ENCODE data around the gene MFSD12.
"Not testable (repeated sequence)": the region's sequence is repeated elsewhere in the genome, so short reads cannot be mapped to it uniquely, and the experiment has no call there.

Gene MFSD12

DNA sequence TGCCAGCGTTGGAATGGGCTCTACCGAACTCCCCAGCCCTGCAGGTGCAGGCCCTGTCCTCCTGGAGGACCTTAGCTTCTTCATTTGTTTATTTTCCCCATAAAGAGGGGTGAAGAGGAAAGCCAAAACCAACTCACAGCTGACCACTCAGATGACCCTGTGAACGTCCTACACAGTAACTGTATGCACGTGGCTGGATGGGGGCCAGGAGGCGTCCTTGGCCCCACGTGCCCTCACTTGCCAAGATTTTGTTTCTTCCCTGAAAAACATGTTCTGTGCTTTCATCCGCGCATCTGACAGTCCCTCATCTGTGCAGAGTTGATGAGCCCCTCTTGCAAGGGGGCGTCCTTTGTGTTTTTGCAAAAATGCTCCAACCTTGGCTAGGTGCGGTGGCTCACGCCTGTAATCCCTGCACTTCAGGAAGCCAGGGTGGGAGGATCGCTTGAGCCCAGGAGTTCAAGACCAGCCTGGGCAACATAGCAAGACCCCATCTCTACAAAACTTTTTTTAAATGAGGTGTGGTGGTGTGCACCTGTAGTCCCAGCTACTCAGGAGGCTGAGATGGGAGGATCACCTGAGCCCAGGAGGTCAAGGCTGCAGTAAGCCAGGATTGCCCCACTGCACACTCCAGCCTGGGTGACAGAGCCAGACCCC lies 23.7 kb downstream of the MFSD12 start:
- Histone ChIP-seq H3K9me3 (no peaks in the 10 kb centered on the region), H3K4me3 (ENCODE audit: low read depth, low read length) (no peak overlapping the region), H3K27me3 (no peaks in the 10 kb centered on the region), H3K36me3 (peaks cover 40% of the 10 kb centered on the region), H3K4me1 (no peaks in the 10 kb centered on the region)
- DNase-seq, result no peak
- TF ChIP-seq, protein P1, sequence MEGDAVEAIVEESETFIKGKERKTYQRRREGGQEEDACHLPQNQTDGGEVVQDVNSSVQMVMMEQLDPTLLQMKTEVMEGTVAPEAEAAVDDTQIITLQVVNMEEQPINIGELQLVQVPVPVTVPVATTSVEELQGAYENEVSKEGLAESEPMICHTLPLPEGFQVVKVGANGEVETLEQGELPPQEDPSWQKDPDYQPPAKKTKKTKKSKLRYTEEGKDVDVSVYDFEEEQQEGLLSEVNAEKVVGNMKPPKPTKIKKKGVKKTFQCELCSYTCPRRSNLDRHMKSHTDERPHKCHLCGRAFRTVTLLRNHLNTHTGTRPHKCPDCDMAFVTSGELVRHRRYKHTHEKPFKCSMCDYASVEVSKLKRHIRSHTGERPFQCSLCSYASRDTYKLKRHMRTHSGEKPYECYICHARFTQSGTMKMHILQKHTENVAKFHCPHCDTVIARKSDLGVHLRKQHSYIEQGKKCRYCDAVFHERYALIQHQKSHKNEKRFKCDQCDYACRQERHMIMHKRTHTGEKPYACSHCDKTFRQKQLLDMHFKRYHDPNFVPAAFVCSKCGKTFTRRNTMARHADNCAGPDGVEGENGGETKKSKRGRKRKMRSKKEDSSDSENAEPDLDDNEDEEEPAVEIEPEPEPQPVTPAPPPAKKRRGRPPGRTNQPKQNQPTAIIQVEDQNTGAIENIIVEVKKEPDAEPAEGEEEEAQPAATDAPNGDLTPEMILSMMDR (IDR thresholded peaks at IDR 0.05; ENCODE audit: low read depth, low read length), result no peak

DNA sequence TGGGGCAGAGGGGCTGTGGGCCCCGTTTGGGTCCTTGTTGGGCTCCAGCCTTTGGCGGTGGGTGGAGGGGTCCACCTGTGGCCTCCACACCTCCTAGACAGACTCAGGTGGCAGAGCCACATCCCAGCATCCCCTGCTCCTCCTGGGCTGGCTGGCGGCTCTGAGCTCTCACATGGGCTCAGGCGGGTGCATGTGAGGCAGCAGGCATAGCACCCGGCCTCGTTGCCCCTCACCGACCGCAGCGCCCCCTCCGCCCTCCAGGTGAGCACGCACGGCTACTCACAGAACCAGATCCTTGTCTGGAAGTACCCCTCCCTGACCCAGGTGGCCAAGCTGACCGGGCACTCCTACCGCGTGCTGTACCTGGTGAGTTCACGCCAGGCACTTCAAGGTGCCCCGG lies 24.4 kb downstream of the MFSD12 start:
- TF ChIP-seq, protein P1 (IDR thresholded peaks at IDR 0.05; ENCODE audit: low read depth, low read length), result no peak
- peaks cover 43% of the 10 kb centered on the region for H3K36me3 ChIP-seq
- no peaks in the 10 kb centered on the region for H3K27me3 ChIP-seq
- no peaks in the 10 kb centered on the region for H3K4me1 ChIP-seq
- DNase-seq, result no peak
- H3K9me3 ChIP-seq, result no peaks in the 10 kb centered on the region
- H3K4me3 ChIP-seq (ENCODE audit: low read depth, low read length), result no peak overlapping the region

DNA sequence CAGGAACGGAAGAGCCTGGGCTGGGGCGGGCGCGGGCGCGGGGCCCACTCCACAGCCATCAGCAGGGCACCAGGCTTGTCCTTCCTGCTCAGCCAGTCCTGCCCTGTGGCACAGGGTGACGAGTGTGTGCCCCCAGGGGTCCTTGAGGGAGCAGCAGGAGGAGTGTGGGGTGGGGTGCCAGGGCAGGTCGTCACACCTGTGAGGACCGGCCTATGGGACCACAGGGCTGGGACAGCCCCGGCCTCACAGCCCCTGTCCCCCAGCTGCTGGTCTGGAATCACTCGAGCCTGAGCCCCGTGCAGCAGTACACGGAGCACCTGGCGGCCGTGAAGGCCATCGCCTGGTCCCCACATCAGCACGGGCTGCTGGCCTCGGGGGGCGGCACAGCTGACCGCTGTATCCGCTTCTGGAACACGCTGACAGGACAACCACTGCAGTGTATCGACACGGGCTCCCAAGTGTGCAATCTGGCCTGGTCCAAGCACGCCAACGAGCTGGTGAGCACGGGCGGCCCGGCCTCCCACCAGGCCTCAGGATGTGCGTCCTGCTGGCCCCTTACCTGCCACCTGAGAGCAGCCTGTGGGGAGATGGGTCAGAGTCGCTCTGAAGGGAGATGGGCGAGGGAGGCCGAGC lies 25.1 kb downstream of the MFSD12 start:
- TF ChIP-seq, protein P1 (IDR thresholded peaks at IDR 0.05; ENCODE audit: low read depth, low read length), result no peak
- Histone ChIP-seq H3K27me3 (no peaks in the 10 kb centered on the region), H3K36me3 (peaks cover 47% of the 10 kb centered on the region), H3K4me3 (ENCODE audit: low read depth, low read length) (no peak overlapping the region), H3K4me1 (no peaks in the 10 kb centered on the region), H3K9me3 (no peaks in the 10 kb centered on the region)
- no peak for DNase-seq

DNA sequence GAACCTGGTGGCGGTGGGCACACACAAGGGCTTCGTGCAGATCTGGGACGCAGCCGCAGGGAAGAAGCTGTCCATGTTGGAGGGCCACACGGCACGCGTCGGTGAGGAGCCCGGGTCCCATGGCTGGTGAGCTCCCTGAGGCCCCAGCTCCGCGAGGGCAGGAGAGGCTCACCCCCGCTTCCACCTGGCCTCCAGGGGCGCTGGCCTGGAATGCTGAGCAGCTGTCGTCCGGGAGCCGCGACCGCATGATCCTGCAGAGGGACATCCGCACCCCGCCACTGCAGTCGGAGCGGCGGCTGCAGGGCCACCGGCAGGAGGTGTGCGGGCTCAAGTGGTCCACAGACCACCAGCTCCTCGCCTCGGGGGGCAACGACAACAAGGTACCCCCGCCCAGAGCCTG lies 25.7 kb downstream of the MFSD12 start:
- TF ChIP-seq, protein P1 (IDR thresholded peaks at IDR 0.05; ENCODE audit: low read depth, low read length), result no peak
- H3K27me3 ChIP-seq, result no peaks in the 10 kb centered on the region
- no peaks in the 10 kb centered on the region for H3K9me3 ChIP-seq
- no peak overlapping the region for H3K4me3 ChIP-seq (ENCODE audit: low read depth, low read length)
- H3K4me1 ChIP-seq, result no peaks in the 10 kb centered on the region
- peaks cover 50% of the 10 kb centered on the region for H3K36me3 ChIP-seq
- DNase-seq, result no peak

DNA sequence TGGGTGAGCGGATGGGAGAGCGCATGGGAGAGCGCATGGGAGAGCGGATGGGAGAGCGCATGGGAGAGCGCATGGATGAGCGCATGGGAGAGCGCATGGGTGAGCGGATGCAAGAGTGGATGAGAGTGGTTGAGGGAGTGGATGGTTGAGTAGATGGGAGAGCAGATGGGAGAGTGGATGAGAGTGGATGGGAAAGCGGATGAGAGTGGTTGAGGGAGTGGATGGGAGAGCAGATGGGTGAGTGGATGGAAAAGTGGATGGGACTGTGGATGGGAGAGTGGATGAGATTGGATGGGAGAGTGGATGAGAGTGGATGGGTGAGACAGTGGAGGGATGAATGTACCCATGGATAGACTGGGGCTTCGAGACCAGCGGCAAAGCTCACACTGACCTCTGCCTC lies 27.0 kb downstream of the MFSD12 start:
- no peaks in the 10 kb centered on the region for H3K9me3 ChIP-seq
- DNase-seq, result no peak
- no peaks in the 10 kb centered on the region for H3K4me1 ChIP-seq
- H3K27me3 ChIP-seq, result no peaks in the 10 kb centered on the region
- TF ChIP-seq, protein P1 (IDR thresholded peaks at IDR 0.05; ENCODE audit: low read depth, low read length), result no peak
- H3K4me3 ChIP-seq (ENCODE audit: low read depth, low read length), result no peak overlapping the region
- peaks cover 53% of the 10 kb centered on the region for H3K36me3 ChIP-seq

DNA sequence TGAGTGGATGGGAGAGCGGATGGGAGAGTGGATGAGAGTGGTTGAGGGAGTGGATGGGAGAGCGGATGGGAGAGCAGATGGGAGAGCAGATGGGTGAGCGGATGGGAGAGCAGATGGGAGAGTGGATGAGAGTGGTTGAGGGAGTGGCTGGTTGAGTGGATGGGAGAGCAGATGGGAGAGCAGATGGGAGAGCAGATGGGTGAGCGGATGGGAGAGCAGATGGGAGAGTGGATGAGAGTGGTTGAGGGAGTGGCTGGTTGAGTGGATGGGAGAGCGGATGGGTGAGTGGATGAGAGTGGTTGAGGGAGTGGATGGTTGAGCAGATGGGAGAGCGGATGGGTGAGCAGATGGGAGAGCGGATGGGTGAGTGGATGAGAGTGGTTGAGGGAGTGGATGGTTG lies 28.1 kb downstream of the MFSD12 start:
- peaks cover 48% of the 10 kb centered on the region for H3K36me3 ChIP-seq
- H3K4me1 ChIP-seq; H3K4me3 ChIP-seq (ENCODE audit: low read depth, low read length); H3K27me3 ChIP-seq; DNase-seq; H3K9me3 ChIP-seq: not testable (repeated sequence)

Measured in BE2C (cell line).